DMS53 treated with DMSO at 0.1 percent for 48 hours (cell line): Measurements from ENCODE around the gene DDTL.
"Not testable (repeated sequence)": the region's sequence is repeated elsewhere in the genome, so short reads cannot be mapped to it uniquely, and the experiment has no call there.

Experiments
- DNase-seq: peaks from one replicate; lab custom pipeline; 2025; ENCODE audit not compliant: unreplicated experiment; lab: John Stamatoyannopoulos, UW

DDTL gene

DNA sequence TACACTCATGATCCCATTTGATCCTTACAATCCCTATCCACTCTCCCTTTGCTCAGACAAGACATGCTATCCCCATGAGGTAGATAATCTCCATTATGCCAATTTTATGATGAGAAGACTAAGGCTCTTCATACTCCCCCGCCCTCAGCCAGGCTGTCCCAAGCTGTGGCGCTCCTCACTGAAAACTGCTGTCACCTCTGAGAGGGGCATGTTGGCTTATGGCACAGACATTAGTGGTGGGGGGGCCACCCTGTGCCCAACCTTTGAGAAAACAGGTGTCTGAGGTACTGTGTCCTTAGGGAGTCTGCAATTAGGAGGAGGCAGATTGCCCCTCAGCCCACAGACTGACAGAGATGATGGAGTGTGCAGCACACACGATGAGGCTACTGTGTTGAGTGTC, 2.4 kb downstream of the DDTL start:
- DNase-seq, result no peak

DNA sequence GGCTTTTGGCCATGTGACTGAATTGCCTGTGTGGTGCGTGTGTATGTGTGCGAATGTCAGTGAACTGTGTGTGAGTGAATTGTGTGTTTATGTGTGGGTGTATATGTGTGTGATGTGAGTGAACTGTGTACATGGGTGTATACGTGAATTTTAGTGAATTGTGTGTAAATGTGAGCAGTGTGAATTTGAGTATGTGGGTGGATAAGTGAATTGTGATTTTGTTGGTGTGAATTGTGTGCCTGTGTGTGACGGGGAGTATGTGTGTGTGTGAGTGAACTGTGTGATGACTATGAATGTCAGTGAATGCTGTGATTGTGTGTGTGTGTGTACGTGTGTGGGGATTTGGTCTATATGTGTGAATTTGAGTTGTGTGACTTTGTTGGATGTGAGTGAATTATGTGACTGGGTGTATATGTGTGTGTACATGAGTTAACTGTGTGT, 3.5 kb downstream of the DDTL start:
- no peak for DNase-seq

DNA sequence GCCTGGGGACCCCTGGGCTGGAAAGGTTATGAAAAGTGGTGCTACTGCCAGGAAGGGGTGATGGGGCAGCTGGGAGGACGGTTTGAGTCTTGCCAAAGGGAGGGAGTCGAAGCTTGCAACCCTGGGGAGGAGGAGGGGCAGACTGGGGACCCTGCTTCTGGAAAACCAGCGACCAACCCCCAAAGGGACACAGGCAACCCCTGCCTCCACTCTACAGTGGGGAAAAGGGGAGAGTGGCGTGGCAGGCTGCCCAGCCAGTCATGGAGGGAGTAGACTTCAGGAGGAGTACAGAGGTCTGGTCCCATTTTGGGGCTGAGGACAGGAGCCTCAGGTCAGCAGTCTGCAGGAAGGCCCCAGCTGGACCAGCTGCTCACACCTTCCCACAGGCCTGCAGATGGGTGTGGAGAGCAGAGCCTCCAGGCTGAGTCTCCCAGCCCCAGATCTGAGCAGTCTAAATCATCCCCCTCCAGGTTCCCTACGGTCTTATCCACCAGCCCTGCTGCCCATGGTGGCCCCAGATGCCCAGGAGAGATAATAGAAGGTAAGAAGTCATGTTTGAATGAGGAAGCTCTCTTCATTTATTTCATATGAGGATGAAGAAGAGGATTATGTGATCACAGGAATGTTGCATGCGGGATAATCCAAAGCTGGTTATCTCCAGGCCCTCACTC, 4.3 kb downstream of the DDTL start:
- DNase-seq, result no peak

DNA sequence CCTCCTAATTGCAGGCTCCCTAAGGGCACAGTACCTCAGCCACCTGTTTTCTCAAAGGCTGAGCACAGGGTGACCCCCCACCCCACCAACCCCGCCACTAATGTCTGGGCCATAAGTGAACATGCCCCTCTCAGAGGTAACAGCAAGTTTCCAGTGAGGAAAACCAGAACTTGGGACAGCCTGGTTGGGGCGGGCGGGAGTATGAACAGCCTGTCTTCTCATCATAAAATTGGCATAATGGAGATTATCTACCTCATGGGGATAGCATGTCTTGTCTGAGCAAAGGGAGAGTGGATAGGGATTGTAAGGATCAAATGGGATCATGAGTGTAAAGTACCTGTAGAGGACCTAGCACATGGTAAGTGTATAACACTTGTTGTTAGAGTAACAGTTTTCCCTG, 5.2 kb downstream of the DDTL start:
- not testable (repeated sequence) for DNase-seq

DNA sequence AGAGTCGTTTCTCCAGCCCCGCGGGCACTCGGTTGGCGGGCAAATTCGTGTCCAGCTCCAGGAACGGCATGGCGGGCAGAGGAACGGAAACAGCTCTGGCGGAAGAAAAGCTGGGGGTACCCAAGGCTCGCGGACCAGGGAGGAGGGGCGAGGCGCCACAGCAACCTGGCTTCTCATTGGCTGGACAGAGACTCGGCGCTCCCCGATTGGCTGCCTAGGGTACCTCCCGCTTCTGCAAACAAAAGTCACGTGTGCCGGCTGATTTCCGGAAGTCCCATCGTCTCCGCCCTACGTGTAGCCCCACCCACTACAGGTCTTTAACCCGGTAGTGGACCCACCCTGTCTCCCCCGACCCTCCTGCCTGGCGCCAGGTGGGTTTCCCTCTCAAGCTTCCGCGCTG, 7.7 kb downstream of the DDTL start, which contains the start of gene DDT:
Gene DDT, minus strand, starts transcription at position 97 of the 400 bp plus-strand sequence. Its CDS starts 27 bp downstream, at position 70.
- not testable (repeated sequence) for DNase-seq

DNA sequence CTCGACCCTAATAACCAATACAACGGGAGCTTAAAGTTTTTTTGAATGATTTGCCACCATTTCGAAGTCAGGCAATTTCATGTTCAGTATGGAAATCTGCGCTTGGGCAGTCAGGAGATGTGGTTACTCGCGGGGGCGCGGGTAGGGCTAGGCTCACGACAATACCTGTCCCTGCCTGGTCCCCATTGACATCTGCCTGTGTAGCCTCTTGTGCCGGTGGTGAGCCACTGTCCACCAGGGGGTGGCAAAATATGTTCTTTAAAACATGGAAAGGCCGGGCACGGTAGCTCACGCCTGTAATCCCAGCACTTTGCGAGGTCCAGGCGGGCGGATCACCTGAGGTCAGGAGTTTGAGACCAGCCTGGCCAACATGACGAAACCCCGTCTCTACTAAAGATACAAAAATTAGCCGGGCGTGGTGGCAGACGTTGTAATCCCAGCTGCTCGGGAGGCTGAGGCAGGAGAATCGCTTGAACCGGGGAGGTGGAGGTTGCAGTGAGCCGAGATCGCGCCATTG, 8.2 kb downstream of the DDTL start:
- not testable (repeated sequence) for DNase-seq

DNA sequence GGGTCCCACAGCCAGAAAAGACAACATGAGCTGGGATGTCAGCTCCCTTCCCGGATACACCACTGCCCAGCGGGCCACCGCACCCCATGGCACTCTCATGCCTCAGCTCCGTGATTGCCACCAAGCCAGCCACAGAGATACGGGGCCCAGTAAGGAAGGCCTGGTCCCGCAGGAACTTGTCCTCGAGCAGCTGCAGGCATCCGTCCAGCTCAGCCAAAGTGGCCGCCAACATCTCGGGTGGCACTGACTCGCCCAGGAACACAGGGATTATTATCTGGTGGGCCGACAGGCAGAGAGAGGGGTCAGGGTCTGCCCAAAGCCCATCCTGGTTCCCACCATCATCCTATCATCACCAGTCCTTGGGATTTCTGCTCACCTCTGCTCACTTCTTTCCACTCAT, 10.6 kb downstream of the DDTL start:
- DNase-seq, result not testable (repeated sequence)

DNA sequence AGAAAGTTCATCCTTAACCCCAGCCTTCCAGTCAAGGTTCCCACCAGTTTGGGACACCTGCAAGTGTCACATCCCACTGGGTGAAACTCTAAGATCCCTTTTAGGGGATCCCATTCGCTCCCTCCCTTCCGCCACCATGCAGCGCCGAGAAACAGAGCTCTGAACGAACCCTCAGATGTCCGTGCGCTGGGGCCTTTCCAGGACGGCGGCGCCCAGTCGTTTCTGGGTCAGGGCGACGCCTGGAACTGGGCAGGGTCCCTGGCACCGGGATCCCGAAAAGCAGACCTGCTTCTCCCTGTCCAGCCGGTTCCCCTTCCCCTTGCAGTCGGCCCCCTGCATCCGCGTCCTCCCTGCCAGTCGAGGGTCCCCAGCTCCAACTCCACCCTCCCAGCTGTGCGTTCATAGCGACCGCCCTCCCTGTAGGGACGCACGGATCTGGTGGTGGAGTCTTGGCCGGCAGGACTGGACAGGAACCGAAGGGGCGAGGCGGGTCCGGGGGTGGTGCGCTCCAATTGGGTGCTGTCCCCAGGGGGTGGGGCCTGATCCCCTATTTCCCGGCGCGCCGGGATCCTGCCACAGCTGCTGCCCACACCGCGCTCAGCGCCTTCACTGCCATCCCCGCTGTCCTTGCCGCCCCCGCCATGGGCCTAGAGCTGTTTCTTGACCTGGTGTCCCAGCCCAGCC, 13.0 kb downstream of the DDTL start, which contains the start of gene GSTT2:
Gene GSTT2, plus strand, starts transcription at position 578 of the 684 bp plus-strand sequence.
- not testable (repeated sequence) for DNase-seq

DNA sequence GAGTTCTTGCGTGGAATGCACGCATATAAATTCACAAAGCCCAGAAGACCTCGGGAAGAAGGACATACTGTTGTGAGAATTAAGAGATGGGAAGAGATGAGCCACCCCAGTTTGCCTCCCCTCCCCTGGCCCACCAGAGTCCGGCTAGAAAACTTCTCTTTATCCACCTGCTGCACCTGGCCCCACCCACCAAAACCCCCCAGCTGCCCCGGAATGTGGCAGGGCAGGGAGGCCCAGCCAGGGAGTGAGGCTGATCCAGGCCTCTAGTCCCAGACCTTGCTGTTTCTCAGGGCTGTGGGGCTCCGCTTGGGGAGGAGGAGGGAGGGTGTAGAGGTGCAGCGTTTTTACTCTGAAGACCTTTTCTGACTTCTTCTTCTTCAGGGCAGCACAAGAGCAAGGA, 13.9 kb downstream of the DDTL start:
- not testable (repeated sequence) for DNase-seq

DNA sequence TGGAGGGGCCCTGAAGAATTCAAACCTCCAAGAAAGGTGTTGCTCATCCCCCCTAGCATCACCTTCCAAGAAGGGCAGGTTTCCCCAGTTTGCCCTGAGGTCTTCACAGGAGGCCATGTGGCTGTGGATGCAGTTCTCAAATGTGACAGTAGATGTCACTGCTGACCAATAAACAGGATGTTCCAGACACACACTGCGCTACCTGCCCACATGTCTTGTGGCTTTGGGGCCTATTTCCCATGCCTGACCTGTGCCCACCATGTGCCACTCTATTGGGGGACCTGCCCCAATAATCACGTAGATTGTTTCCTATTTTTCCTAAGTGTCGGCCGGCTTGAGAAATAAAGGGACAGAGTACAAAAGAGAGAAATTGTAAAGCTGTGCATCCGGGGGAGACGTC, 17.7 kb downstream of the DDTL start:
- DNase-seq, result no peak

DNA sequence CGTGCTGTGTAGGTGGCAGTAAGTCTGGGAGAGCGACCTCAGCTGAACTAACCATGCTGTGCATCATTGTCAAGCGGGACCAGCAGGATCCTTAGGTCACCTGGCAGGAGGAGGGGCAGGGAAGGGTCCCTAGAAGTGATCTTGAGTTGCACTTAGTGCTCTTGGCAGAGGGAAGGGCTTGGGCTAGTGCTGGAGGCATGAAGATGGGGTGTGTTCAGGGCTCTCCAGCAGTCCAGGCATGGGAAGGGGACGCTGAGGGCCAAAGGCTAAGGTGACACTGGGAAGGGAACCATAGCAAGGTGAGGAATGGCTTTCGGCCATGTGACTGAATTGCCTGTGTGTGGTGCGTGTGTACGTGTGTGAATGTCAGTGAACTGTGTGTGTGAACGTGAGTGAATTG, 19.4 kb downstream of the DDTL start:
- not testable (repeated sequence) for DNase-seq

DNA sequence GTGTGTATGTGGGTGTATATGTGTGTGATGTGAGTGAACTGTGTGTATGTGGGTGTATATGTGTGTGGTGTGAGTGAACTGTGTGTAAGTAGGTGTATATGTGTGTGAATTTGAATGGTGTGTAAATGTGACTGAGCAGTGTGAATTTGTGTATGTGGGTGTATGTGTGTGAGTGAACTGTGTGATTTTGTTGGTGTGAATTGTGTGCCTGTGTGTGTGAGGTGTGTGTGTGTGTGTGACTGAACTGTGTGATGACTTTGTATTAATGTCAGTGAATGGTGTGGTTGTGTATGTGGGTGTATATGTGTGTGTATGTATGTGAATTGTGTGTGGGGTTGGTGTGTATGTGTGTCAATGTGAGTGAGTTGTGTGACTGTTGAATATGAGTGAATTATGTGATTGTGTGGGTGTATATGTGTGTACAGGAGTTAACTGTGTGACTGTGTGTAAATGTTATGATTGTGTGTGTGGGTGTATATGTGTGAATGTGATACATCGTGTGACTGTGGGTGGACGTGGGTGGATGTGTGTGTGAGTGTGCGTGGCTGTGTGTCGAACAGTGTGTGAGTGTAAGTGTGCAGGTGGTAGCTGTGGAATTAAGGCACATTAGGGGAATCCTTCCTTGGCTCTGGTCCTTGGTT, 20.0 kb downstream of the DDTL start:
- not testable (repeated sequence) for DNase-seq

DNA sequence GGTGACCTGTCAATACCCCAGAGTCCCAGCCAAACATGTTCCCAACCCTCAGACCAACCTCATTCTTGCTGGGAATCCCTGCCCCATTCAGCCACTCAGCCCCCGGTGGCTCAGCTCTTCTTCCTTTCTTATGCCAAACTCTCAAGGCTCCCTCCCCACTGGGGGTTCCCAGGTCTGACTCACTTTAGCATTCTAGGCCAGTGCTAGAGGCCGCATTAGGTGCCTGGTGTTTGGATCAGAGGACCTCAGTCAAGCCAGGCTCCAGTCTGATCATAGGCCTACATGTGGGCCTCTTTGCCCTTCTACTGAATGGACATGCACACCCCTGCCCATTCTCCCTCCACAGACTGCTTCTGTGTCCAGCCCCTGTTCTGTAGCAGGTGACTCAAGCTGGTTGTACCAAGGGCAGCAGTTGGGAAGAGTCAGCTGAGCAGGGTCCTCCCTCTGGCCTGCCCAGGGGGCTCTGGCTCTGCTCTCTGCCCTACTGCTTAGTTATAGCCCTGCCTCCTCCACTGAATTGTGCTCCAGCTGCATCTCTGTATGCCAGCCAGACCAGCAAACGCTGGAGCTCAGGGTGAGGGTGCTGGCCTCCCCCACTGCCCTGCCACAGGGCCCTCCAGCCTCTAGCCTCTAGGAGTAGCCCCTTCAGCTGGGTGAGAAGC, 23.0 kb downstream of the DDTL start:
- DNase-seq, result not testable (repeated sequence)

DNA sequence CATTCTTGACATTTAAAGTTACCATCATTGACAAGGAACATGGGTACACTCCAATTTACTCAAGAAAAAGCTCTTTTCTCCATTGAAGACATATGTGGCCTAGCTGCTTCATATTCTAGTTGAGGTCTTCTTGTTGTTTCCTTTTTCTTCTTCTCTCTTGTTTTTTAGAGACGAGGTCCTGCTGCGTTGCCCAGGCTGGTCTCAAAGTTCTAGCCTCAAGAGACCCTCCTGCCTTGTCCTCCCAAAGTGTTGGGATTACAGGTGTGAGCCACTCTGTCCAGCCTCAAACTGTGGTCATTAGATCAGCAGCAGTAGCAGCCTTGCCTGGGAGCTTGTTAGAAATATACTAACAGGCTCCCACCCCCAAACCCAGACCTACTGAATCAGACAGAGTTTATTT, 26.4 kb downstream of the DDTL start:
- DNase-seq, result not testable (repeated sequence)

DNA sequence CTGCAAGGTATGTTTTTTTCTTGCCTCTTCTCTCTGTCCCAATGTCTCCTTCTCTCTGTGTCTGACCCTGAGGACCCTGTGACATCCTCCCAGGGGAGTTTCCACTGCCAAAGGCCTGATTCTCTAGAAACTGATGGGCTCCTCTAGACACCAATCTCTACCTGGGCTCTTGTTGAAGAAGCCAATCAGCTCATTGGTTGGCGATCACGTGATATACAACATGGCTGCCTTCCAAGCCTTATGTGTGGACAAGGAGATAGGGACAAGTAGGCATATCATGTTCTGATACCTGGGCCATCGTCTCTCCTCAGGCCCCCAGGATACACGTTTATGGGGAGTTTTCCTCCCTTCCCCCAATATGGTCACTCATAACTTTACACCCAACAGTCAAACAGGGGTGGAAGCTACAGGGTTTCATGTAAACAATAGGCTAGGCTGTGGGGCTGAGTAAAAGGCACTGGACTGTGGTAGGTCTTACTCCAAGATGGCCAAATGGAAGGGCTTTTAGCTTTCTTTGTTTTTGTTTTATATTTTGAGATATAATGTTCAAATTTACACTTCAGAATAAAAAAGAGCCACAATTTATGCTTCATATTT, 27.0 kb downstream of the DDTL start:
- not testable (repeated sequence) for DNase-seq

DNA sequence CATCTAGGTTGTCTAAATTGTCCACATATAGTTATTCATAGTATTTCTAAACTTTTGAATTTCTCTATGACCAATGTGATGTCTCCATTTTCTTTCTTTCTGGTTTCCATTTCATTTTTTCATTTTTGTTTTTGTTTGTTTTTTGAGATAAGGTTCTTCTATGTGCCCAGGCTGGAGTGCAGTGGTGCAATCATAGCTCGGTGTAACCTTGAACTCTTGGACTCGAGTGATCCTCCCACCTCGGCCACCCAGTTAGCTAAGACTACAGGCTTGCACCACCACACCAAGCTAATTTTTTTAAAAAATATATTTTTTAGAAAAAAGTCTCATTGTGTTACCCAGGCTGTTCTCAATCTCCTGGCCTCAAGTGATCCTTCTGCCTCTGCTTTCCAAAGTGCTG, 30.4 kb downstream of the DDTL start:
- DNase-seq, result no peak

DNA sequence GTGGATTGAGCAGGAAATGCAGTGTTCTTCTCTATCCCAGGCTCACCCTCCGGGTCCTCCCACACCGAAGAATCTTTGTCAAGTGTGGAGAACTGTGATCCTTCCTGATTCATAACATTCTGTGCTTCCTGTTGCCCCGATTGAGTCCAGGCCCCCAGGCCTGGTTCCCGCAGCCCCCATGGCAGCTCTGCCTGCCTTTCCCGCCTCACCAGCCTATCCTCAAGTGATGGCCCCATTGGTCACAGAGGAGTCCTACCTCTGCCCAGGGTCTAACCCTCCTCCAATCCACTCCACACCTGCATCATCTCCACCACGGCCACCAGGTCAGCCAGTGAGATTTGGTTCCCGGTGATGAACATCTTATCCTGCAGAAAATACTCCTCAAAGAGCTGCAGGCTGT, 33.1 kb downstream of the DDTL start:
- DNase-seq, result not testable (repeated sequence)

DNA sequence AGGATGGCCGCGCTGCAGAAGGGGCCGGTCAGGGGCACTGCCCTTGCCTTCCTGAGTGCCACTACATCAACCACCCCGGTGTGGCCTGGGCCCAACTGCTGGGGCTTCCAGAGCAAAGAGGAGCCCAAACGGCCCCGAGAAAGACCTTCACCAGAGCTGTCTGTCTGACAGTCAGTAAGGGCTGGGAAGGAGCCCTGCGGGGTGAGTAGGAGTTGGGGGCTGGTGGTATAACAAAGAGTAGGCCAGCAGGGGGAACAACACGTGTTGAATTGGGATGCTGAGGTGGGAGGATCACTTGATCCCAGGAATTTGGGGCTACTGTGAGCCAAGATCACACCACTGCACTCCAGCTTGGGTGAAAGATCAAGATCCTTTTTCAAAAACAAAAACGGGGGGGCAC, 34.6 kb downstream of the DDTL start:
- DNase-seq, result no peak

DNA sequence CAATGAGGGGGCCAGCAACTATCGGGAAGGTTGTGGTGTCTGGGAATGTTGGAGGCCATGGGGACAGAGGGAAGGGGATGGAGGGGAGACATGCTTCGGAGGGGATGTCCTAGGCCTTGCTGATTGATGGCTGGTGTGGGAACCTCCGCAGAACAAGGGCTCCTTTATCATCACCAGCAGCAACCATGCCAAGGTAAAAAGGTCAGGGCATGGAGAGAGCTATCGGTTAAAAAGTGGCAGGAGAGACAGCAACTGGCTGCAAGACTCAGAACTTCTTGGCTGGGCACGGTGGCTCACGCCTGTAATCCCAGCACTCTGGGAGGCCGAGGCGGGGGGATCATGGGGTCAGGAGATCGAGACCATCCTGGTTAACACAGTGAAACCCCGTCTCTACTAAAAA, 35.6 kb downstream of the DDTL start:
- no peak for DNase-seq

DNA sequence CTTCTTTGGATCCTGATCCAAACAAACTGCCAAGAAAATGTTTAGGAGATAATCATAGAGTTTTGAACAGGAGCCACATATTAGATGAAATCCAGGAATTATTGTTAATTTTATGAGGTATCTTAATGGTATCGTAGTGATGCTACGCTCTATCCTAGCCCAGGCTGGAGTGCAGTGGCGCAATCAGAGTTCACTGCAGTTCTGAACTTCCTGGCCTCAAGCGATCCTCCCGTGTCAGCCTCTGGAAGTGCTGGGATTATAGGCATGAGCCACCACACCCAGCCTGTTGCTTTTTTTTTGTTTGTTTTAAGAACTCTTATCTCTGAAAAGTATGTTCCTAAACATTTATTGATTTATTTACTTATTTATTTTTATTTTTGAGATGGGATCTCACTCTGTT, 36.2 kb downstream of the DDTL start:
- no peak for DNase-seq

DNA sequence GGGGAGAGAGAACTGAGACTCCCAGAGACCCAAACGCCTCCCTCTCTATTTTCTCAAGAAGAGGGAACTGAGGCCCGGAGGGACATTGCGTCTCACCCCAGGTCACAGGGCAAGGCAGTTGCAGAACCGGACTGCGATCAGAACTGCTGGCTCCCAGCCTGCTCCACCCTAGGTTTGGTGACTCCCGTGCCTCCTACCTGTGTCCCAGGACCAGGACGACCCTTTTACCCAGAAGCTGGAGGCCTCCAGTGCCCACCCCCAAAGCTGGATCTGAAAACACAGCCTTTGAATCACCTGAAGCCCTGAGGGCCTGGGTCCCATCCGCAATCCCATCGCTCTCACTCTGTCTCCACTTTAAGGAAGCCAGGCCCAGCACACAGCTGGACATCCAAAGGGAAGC, 37.2 kb downstream of the DDTL start:
- no peak for DNase-seq
